ENCODE measurements around the gene TMEM169.
"Not testable (repeated sequence)": the region's sequence is repeated elsewhere in the genome, so short reads cannot be mapped to it uniquely, and the experiment has no call there.

Gene TMEM169

DNA sequence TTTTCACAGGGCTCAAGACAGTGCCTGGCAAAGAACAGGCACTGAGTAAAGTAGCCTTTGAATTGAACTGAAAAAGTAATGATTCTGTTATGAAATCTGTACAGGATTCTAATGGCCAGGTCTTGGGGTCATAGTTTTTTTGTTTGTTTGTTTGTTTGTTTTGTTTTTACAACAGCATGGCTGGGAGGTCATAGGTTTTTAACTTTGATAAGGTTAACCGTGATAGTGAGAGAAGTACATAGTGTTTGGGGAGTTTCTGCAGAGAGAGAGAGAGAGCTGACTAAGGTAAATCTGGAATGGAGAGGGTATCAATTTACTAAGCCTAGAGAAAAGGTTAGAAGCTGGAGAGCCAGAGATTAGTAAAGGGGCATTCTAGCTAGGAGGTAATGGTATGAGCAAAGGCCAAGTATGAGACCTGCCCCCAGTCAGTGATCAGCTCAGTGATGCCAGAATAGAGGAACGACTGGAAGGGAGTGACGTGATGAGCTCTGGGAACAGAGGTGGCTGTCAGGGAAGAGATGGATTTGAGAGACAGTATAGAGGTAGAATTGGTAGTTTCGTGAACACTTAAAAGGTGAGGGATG lies 53.3 kb downstream of the TMEM169 start:
- no peak for FAIRE-seq

GRCh38 chr2:216139884-216140283 lies 58.2 kb downstream of the TMEM169 start:
- FAIRE-seq: no peak

DNA sequence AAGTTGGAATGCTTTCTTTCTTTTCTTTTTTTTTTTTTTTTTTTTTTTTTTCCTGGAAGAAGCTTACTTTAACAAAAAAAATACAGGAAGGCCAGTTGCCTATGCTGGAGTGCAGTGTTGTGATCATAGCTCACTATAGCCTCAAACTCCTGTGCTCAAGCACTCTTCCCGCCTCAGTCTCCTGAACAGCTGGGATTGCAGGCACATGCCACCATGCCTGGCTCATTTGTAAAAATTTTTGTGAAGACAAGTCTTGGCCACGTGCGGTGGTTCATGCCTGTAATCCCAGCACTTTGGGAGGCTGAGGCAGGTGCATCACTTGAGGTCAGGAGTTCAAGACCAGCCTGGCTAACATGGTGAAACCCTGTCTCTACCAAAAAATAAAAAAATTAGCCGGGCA lies 59.8 kb downstream of the TMEM169 start:
- FAIRE-seq: not testable (repeated sequence)

DNA sequence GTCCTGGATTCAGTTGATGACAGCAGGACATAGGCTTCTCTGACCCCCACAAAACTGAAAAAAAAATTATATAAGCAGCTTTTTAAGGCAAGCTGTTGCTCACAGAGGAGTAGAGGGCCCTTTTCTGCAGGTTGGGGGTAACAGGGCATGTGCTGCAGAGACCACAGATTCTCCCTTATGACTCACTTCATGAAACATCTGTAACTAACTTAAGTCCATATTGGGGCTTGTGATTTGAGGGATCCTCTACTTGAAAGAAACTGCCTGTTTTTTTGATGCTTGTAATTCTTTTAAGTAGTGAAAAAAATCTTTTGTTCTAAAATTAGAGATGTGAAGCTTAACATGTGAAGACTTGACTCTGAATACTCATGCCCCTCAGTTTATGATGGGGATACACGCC lies 60.8 kb downstream of the TMEM169 start:
- no peak for FAIRE-seq

DNA sequence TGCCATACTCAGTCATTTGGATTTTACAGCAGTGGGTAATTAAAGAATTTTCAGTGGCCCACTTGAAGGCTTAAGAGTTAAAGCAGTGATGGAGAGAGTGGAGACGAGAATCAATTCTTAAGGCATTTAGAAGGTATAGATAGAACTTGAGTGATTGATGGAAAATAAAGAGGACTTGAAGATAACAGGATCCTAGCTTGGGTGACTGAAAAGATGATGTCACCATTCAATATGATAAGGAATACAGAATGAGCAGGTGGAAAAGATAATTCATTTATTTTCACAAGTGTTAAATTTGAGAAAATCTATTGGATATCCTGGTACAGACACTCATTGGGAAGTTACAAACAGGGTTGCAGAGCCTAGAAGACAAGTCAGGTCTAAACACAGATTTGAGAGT lies 62.7 kb downstream of the TMEM169 start:
- FAIRE-seq: no peak

DNA sequence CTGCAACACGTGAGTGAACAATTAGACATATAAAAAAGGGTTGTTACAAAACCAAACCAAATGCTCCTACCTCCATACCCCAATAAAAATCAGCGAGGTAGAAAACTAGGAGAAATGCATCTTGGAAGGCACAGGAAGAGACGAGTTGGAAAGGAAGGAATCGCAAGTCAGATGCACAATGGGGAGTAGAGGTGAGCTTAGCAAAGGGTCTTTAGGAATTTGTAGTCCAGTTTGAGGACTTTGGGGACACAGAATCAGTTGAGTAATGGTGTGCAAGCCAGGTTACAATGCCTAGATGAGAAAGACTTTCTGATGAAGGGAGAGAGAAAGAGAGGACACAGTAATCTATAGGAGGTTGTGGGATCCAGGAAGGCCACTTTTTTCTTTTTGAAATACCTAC lies 63.1 kb downstream of the TMEM169 start:
- no peak for FAIRE-seq

DNA sequence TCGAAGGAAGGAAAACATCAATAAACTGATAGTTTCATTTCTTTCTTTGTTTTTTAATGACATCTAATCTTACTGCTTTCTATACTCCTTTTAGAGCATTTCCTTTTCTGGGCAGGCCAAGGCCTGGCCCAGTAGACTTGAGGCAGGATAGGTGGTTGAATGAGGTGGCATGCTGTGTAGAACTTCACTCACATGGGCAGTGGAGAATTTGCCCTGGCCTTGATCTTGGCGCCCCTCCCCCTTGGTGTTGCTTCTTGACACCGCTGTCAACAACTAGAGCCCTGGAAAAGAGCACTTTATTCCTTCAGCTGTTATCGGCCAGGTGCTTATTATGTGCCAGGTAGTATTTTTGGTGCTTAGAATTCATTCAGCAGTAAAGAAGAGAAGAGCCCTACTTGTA lies 64.9 kb downstream of the TMEM169 start:
- no peak for FAIRE-seq

DNA sequence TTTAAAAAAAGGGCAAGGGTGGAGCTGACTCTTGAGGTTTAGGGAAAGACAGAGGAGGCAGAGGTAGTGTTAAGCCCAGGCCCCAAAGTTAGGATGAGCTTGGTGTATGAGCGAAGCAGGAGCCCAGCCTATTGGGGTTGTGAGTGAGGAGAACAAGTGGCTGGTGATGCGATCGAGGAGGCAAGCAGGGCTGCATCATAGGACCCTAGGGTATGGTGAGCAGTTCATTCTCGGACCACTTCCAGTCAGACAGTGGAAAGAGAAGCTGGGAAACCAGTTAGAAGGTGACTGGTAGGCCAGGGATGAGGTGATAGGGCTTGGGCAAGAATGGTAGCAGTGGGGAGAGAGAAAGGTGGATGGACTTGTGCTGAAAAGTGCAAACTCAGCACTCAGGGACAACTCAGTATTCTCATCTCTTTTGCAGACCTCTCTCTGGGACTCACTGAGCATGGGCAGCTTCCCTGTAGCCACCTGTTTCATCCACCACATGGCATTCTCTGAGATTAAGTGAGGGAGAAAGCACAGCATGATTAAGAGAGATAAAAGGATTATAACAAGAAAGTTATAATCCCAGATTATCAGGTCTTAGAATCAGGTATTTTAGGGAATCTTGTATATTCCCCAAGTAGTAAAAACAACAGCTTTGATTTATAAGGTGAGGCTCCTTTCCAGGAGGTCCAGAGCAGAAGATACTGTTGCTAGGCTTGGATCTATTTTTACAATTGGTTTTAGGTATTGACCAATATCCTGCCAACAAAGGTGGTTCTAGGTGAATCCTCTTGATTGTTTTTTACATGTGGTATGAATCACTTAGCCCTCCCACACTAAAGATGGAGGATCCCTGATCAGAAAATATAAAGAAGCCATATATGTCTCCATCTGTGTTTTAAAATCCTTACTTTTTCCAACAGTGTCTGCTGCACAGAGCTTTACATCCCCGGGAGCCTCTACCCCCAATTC lies 65.7 kb downstream of the TMEM169 start:
- FAIRE-seq: no peak

DNA sequence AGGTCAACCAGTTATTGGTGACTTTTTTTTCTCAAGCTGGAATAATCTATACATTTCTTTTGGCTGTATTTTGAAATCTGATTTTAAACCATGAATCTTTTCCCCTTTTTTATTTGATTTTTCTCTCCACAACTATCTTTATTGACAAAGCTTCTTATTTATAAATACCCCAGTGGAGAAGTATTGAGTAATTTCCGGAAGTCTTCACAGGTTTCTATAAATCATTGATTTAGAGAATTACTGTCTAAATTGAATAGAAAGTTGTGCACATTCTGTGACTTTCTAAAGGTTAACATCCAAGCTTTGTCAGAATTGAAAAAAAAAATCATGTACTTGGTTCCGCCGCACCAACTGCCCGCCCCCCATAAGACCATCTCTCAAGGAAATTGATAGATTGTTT lies 67.3 kb downstream of the TMEM169 start:
- FAIRE-seq: no peak

DNA sequence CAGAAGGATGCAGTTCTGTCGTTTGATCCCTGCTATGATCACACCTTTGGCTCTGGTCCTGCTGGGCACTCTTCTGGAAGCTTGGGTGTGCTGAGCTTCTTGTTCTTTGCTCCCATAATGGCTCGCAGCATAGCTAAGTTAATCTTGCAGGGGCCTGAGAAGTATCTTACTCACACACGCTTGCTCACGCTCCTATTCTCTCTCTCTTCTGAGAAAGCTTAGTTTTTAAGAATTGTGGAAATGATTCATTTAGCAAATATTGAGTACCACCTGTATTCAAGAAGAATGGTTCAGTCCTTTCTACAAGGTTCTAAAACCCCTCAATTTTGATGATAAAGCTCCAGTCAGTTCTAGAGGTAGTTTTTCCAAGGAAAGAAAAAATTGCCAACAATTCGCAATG lies 68.0 kb downstream of the TMEM169 start:
- no peak for FAIRE-seq

GRCh38 chr2:216151313-216152025 lies 69.8 kb downstream of the TMEM169 start:
- no peak for FAIRE-seq

Data from colon (tissue), 2 donors.